H9 (cell line): ENCODE results near the gene TBC1D12. TPM values are rescaled to one million over a fixed set of nuclear protein-coding genes. Genes with fewer than 3 reads are reported as not detected.
"Not testable (repeated sequence)": the region's sequence is repeated elsewhere in the genome, so short reads cannot be mapped to it uniquely, and the experiment has no call there.

Experiments used
- DNase-seq: peaks from one replicate; pipeline ENCODE4 v3.0.0-alpha.2; 2017
- H2AFZ ChIP-seq: one replicate; pipeline ENCODE4 v1.6.1; 2013; ENCODE audit warnings: mild to moderate bottlenecking, low read length, control low read depth, moderate library complexity
- H2AK5ac ChIP-seq: 2 replicates; pipeline ENCODE4 v1.6.1; 2013; ENCODE audit warnings: low read length, control low read depth, mixed read lengths; ENCODE audit not compliant: insufficient read length
- H2BK120ac ChIP-seq: one replicate; pipeline ENCODE4 v1.6.1; 2013; ENCODE audit warnings: low read depth, mild to moderate bottlenecking, low read length, control low read depth, inconsistent platforms; ENCODE audit not compliant: poor library complexity, severe bottlenecking
- H2BK12ac ChIP-seq: 2 replicates; pipeline ENCODE4 v1.6.1; 2013; ENCODE audit warnings: low read length, control low read depth, mixed read lengths, low read depth; ENCODE audit not compliant: insufficient read length
- H2BK15ac ChIP-seq: 2 replicates; pipeline ENCODE4 v1.6.1; 2013; ENCODE audit warnings: low read depth, low read length, control low read depth
- H2BK20ac ChIP-seq: one replicate; pipeline ENCODE4 v1.6.1; 2013; ENCODE audit warnings: low read depth, mild to moderate bottlenecking, low read length, control low read depth, inconsistent platforms; ENCODE audit not compliant: poor library complexity, severe bottlenecking
- H2BK5ac ChIP-seq: 2 replicates; pipeline ENCODE4 v1.6.1; 2013; ENCODE audit warnings: low read length, control low read depth, mixed read lengths; ENCODE audit not compliant: insufficient read length
- H3K14ac ChIP-seq: 2 replicates; pipeline ENCODE4 v1.6.1; 2013; ENCODE audit warnings: low read length, control low read depth; ENCODE audit not compliant: insufficient read depth
- H3K18ac ChIP-seq: 2 replicates; pipeline ENCODE4 v1.6.1; 2013; ENCODE audit warnings: low read depth, mild to moderate bottlenecking, mixed read lengths, low read length, control low read depth; ENCODE audit not compliant: insufficient read length
- H3K23ac ChIP-seq: 2 replicates; pipeline ENCODE4 v1.6.1; 2013; ENCODE audit warnings: low read length, control low read depth, mixed read lengths, low read depth; ENCODE audit not compliant: insufficient read length
- H3K23me2 ChIP-seq: 2 replicates; pipeline ENCODE4 v1.6.1; 2013; ENCODE audit warnings: low read depth, mild to moderate bottlenecking, mixed read lengths, low read length, control low read depth; ENCODE audit not compliant: insufficient read length, poor library complexity, severe bottlenecking
- H3K27ac ChIP-seq: 2 replicates; pipeline ENCODE4 v1.5.1; 2013; ENCODE audit warnings: low read length, control low read depth, mixed read lengths, low read depth; ENCODE audit not compliant: insufficient read length
- H3K27me3 ChIP-seq: 2 replicates; pipeline ENCODE4 v1.6.1; 2013; ENCODE audit warnings: low read length, control low read depth, inconsistent platforms; ENCODE audit not compliant: insufficient read depth
- H3K4ac ChIP-seq: 2 replicates; pipeline ENCODE4 v1.6.1; 2013; ENCODE audit warnings: low read depth, mild to moderate bottlenecking, control low read depth, inconsistent platforms, low read length, moderate library complexity
- H3K4me1 ChIP-seq: 2 replicates; pipeline ENCODE4 v1.6.1; 2013; ENCODE audit warnings: low read length, control low read depth, inconsistent platforms; ENCODE audit not compliant: insufficient read depth
- H3K4me2 ChIP-seq: 2 replicates; pipeline ENCODE4 v1.6.1; 2013; ENCODE audit warnings: low read length, control low read depth, mixed read lengths; ENCODE audit not compliant: insufficient read length, insufficient read depth
- H3K56ac ChIP-seq: 2 replicates; pipeline ENCODE4 v1.6.1; 2013; ENCODE audit warnings: low read depth, mild to moderate bottlenecking, mixed read lengths, low read length, control low read depth; ENCODE audit not compliant: insufficient read length
- H3K79me1 ChIP-seq: 2 replicates; pipeline ENCODE4 v1.6.1; 2013; ENCODE audit warnings: low read depth, mild to moderate bottlenecking, moderate library complexity, low read length, control low read depth, inconsistent platforms; ENCODE audit not compliant: insufficient read depth, poor library complexity, severe bottlenecking
- H3K79me2 ChIP-seq: 2 replicates; pipeline ENCODE4 v1.6.1; 2013; ENCODE audit warnings: low read length, control low read depth, inconsistent platforms; ENCODE audit not compliant: insufficient read depth
- H3K9ac ChIP-seq: 2 replicates; pipeline ENCODE4 v1.6.1; 2013; ENCODE audit warnings: low read length, control low read depth, mixed read lengths; ENCODE audit not compliant: insufficient read length; ENCODE audit errors: extremely low read depth
- H3K9me3 ChIP-seq: one replicate; pipeline ENCODE4 v1.6.1; 2013; ENCODE audit warnings: low read depth, low read length, inconsistent platforms; ENCODE audit not compliant: control insufficient read depth
- H3T11ph ChIP-seq: one replicate; pipeline ENCODE4 v1.6.1; 2013; ENCODE audit warnings: mild to moderate bottlenecking, low read length, control low read depth, inconsistent platforms
- H4K20me1 ChIP-seq: one replicate; pipeline ENCODE4 v1.6.1; 2013; ENCODE audit not compliant: control insufficient read depth, insufficient read length, insufficient read depth
- H4K5ac ChIP-seq: 2 replicates; pipeline ENCODE4 v1.6.1; 2013; ENCODE audit warnings: low read depth, mild to moderate bottlenecking, mixed read lengths, low read length, control low read depth; ENCODE audit not compliant: insufficient read length
- H4K8ac ChIP-seq: replicated peaks from 2 replicates; pipeline ENCODE4 v1.6.1; 2013; ENCODE audit warnings: low read length, control low read depth, mixed read lengths, low read depth; ENCODE audit not compliant: insufficient read length
- H4K91ac ChIP-seq: 2 replicates; pipeline ENCODE4 v1.6.1; 2013; ENCODE audit warnings: low read depth, mild to moderate bottlenecking, moderate library complexity, mixed read lengths, low read length, control low read depth; ENCODE audit not compliant: insufficient read length
- H3K27ac Mint-ChIP-seq, 3 experiments: 2 replicates in 2 of 3; 3 replicates in 1 of 3; pipeline ENCODE4 v1.8.0; 2020 to 2021; ENCODE audit warnings: mixed read lengths in 3 of 3, mild to moderate bottlenecking in 1 of 3, moderate library complexity in 1 of 3
- H3K27me3 Mint-ChIP-seq: 2 replicates; pipeline ENCODE4 v1.8.0; 2021; ENCODE audit warnings: low read depth, mild to moderate bottlenecking, moderate library complexity, mixed read lengths
- H3K36me3 Mint-ChIP-seq, 3 experiments: 2 replicates in 2 of 3; 3 replicates in 1 of 3; pipeline ENCODE4 v1.8.0; 2020 to 2021; ENCODE audit warnings: low read depth in 3 of 3, mixed read lengths in 3 of 3; ENCODE audit not compliant: insufficient read depth in 1 of 3
- H3K4me1 Mint-ChIP-seq, 2 experiments: 2 replicates each; pipeline ENCODE4 v1.8.0; 2020; ENCODE audit warnings: mixed read lengths in 2 of 2
- H3K4me3 Mint-ChIP-seq, 2 experiments: 2 replicates in 1 of 2; 3 replicates in 1 of 2; pipeline ENCODE4 v1.8.0; 2020 to 2021; ENCODE audit warnings: mild to moderate bottlenecking in 2 of 2, mixed read lengths in 2 of 2, moderate library complexity in 1 of 2
- H3K9me3 Mint-ChIP-seq, 2 experiments: 2 replicates in 1 of 2; 3 replicates in 1 of 2; pipeline ENCODE4 v1.8.0; 2020; ENCODE audit warnings: mild to moderate bottlenecking in 2 of 2, mixed read lengths in 2 of 2, moderate library complexity in 1 of 2
- WGBS: extraction: QIAGEN DNeasy Blood & Tissue Kit; methylation state at CpG from one replicate; pipeline ENCODE4 v1.1.7; 2013; ENCODE audit warnings: missing lambda C conversion rate, low lambda C conversion rate, mixed read lengths; ENCODE audit not compliant: insufficient read length; ENCODE audit errors: extremely low coverage; 5-methylcytosine and 5-hydroxymethylcytosine counted together
- total RNA-seq: library from RNA; stranded (reverse); gene quantifications from 2 replicates; pipeline ENCODE4 v1.2.1, GENCODE V29; 2021

TBC1D12 gene
- total RNA-seq, 1 experiment from 2014 or later = 2.0 TPM

- H3K4me1 Mint-ChIP-seq = not testable (repeated sequence)
Measured at GRCh38 chr10:94392117-94392516, 10.2 kb upstream of the TBC1D12 start.

More at GRCh38 chr10:94392117-94392516, 10.2 kb upstream of the TBC1D12 start:
- not testable (repeated sequence) for H2BK5ac ChIP-seq, H4K91ac ChIP-seq, H2AFZ ChIP-seq, H3K27ac ChIP-seq, H3K36me3 Mint-ChIP-seq, H3K27me3 Mint-ChIP-seq, H3K4me1 ChIP-seq, H3K9me3 ChIP-seq, H3K9ac ChIP-seq, H2AK5ac ChIP-seq, H3K27ac Mint-ChIP-seq, H4K8ac ChIP-seq, H3K56ac ChIP-seq, H2BK15ac ChIP-seq, H3K9me3 Mint-ChIP-seq, H3K79me2 ChIP-seq, H3K18ac ChIP-seq, H3K4me2 ChIP-seq, H3K23me2 ChIP-seq, DNase-seq, H3T11ph ChIP-seq, H3K23ac ChIP-seq, H3K14ac ChIP-seq, H3K27me3 ChIP-seq, H2BK120ac ChIP-seq, H4K5ac ChIP-seq, H3K4me3 Mint-ChIP-seq, H3K79me1 ChIP-seq, H2BK20ac ChIP-seq, H4K20me1 ChIP-seq, H2BK12ac ChIP-seq, H3K4ac ChIP-seq
- WGBS = no CpG with 5 or more reads among the region's 9 CpGs
